ENCODE measurements around the gene PEAK1.
"Not testable (repeated sequence)": the region's sequence is repeated elsewhere in the genome, so short reads cannot be mapped to it uniquely, and the experiment has no call there.

Gene PEAK1

DNA sequence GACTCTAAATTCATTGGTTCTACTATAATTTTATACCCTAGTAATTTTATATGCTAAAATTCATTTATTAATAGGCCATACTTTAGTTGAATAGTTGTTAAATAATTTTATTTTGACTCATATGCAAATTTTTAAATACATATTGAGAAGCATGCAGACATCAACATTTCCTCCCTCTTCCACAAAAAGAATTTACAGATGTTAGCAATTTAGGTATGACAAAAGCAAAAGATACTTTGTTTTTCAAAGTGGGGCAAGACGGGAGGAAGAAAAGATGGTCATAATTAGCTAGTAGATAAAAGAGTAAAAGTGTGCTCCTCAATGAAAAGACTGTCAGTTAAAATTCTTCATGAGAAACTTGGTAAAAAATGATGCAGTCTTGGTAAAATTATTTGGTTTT, 200.1 kb downstream of the PEAK1 start:
- no peak for DNase-seq

DNA sequence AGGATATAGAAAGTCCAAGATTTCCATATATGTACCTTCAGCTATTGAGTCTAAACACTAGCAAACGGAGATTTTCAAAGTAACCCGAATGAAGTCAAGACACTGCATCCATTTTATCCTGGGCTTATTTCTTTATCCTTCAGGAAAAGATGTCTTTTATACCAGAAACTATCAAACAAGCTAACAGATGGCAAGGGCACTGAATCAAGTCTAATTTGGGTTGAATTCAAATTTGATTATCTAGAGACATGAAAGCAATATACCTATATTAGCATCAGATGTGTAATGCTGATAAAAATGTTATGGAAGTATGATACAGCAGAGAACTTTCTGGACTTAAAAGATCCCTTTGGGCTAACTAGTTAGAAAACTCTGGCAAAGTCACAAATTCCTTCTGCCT, 210.7 kb downstream of the PEAK1 start:
- no peak for DNase-seq

DNA sequence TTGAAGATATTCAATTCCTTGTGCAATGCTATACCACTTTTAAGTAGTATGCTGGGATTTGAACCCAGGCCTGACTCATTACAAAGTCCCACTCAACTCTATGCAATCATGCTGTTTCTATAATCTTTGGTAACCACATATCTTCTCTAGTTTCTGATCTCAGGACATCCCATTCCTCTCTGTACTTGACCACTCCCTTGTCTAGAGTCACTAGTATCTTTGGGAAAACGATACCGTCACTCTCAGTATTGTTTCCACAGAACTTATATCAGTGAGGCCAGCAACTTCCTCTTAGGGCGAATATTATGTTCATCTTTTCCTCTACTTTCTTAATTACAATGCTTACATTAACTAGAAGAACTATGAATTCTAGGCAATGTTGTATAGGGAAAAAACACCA, 211.7 kb downstream of the PEAK1 start:
- DNase-seq, result no peak

DNA sequence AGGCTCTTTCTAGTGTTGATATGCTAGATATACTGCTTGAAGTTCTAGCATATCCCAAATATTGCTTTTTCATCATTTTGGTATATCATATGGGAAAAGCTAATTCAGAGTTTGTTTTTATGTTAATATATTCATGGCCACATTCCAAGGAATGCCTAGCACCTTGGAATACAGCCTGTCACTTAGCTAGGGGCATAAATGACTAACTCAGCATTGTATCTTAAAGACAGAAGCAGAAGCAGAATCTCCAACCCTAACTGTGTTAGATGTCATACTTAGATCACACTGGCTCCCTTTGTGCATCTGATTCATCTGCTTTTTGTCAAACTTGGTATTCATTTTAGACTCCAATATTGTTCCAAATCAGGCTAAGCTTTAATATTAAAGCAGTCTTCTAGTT, 218.2 kb downstream of the PEAK1 start:
- DNase-seq, result no peak

DNA sequence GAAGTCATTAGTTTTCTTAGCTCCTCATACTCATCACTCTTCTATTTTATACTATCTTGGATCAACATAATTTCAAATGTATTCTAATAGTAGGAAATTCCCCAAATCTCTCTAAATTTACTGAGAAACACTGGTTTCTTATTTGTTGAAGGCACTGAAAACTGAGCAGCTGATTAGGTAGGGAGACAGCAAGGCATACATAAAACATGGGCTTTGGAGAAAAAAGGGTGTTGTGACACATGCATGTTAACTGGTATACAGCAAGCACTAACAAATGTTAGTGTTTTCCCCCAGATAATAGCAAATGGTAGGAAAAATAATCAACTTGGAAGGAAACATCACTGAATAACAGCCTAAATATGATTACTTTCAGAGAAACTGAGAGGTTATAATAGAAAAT, 223.5 kb downstream of the PEAK1 start:
- no peak for DNase-seq

DNA sequence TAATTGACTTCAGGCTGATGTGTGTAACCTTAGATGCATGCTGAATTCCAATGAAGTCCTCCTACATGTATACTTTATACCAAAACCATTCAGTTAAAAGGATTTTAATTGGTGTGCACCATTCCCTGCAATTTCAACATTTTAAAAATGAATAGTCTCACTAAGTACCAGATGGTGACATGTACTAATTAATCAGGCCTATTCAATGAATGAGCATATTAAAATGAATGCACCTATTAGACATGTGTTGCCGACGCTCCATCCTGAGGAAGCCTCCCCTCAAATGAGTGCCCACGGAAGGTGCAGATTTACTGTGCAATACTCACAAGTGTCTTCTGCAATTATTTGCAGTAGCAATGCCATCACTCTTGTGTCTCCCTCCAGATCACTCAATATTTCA, 224.3 kb downstream of the PEAK1 start:
- no peak for DNase-seq

DNA sequence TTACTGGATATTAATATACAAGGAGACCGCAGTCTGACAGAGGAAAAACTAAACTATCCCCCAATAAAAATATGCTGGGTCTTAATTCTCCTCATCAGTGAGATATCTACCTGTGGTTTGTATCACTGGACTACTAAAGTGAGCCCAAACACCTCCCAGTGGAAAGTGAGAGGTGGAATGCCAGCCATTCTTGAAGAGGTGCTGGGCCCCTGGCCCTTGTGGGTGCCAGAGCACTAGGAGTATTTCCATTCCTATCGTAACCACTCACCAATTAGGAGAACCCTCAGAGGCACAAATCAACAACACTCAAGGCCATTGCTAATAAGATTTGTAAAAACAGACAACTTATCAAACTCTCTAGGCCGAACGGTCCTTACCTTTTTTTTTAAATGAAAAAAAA, 227.5 kb downstream of the PEAK1 start:
- DNase-seq, result no peak

DNA sequence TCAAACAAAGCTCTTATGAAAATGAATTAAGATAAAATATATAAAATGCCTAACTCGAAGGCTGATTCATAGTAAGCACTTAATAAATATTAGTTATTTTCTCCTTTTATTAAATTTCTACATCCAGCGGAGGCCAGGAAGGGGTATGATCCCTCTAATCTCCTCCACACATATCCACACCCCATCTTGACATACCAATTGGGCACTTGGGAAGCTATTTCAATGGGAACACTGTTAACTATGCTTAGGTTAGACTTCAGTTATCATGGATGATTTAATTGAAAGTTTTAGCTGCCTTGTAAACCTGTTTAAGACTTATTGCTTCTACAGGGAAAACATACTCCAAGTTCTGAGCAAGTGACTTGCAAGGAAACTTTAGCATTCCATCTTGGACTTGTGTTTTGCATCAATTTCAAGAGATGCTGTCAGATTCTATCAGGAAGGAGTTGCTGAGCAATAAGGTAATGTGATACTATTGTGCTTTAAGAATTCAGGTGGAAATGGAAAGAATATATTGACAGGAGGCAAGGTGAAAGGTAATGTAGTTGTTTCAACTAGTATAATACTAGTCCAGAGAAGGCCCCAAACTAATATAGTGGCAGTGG, 228.6 kb downstream of the PEAK1 start:
- no peak for DNase-seq

DNA sequence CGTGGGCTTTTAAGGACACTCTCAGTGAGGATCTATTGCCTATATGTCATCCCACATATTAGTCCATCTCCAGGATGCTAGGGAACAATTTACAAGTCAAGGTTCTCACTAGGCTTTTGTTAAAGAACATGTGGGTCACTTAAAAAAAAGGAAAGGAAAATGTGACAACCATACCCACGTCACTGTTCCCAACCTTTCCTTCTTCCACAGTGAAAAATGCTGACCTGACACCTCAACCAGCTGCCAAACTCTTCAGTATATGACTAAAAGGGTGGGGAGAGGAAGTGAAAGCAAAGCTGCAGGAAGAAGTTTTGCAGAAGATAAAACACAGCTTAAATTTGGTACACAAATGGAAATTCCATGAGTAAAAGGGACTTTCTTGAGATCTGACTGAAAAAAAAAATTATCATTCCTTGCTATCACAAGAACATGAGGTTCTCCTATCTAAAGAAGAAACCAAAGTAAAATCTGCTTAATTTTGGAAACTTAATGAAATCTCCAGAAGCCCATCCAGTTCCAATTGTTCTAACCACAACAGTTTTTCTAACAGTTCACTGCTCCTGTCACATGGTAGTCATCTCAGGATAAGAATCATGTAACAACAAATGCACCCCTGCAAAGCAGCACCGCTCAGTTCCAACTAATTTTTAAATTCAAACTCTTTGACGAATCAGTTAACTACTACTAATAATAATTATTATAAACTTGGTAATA, 232.0 kb downstream of the PEAK1 start:
- DNase-seq, result no peak

DNA sequence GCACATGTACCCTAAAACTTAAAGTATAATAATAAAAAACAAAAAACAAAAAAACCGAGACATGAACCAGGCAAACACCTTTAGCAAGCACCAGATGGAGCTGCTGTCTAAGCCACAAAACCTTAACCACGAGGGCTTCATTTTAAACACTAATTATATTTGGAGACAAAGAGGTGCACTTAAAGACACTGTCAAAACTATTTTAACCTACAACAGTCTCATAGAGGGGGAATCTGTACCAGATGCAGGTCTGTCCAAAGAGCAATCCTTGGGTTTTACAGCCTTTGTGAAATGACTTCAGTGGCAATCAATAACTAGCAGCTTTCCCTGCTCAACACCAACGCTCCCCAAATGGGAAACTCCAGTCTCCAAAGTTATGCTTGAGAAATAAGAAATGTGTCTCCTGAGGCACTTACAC, 233.3 kb downstream of the PEAK1 start:
- DNase-seq, result no peak

DNA sequence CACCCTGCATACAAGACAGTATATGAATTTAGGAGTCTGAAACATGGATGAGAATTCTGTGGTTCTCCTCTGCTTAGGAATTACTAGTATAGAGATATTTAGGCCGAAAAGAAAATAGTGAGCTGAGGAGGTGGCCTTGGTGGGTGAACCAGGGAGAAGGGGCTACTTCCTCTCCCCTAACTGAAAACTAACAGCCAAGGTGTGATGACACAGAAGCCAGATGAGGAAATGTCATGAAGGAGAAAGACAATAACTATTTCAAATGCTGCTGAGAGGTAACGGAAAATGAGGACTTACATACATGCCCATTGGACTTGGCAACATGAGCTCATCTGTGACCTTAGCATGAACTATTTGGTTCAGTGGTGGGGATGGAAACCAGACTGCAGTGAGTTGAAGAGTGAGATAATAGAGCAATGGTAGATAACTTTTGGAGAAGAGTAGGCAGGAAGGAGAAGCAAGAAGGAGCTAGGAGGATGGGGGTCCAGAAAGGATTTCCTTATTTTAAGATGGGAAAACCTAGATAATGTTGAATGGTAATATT, 234.6 kb downstream of the PEAK1 start:
- DNase-seq, result no peak

DNA sequence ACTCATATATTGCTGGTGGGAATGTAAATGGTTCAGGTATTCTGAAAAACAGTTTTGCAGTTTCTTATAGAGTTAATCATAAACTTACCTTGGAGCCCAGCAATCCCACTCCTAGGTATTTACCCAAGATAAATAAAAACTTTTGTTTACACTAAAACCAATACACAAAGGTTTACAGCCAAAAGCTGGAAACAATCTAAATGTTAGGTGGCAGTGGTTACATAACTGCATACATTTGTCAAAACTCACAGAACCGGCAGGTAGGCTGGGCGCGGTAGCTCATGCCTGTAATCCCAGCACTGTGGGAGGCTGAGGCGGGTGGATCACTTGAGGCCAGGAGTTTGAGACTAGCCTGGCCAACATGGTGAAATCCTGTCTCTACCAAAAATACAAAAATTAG, 235.6 kb downstream of the PEAK1 start:
- not testable (repeated sequence) for DNase-seq

DNA sequence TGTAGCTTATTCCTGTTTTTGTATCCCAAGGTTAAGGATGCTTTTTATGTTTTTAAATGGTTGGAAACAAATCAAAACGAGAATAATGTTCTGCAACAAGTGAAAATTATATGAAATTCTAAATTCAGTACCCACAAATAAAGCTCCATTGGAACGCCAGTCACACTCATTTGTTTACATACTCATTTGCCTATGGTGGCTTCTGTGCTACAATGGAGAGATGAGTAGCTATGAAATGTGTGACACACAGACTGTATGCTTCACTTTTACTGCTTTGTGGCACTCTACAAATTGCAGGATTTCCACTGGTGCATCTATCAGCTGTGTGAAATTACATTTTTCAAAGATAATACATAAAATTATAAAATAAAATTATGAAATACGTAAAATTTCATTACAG, 236.8 kb downstream of the PEAK1 start:
- no peak for DNase-seq

DNA sequence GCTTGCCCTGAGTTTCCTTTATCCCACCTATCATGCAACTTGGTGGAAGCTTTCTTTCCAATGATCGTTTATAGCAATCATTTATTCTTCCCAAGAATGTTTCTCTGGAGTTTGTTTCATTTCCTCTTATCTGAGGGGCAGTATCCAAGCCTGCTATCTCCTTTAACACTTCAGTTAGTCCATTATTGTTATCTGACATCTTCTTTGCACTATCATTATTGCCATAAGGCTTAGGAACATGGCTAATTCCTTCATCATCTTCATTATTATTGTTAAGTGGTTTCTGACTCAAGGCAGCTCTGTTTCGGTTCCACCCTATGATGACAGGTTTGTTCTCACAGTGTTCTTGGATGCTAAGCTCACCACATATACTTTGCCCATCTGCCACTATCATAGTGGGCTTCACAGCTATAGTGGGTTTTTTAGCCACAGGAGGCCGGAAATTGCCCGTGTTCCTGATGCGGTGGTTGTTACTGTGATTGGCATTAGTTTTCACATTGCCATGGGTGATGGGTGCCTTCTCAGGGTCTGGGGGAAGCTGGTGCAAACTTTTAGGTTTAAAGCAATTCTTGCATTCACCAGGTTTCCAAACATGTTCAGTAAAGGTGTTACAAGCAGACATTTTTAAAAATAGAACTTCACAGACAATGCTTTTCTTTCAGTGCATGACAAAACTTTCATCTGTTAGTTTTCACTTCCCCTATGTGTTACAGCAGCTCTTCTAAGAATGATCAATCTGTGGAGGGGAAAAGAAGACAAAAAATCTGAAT, 238.4 kb downstream of the PEAK1 start:
- no peak for DNase-seq

DNA sequence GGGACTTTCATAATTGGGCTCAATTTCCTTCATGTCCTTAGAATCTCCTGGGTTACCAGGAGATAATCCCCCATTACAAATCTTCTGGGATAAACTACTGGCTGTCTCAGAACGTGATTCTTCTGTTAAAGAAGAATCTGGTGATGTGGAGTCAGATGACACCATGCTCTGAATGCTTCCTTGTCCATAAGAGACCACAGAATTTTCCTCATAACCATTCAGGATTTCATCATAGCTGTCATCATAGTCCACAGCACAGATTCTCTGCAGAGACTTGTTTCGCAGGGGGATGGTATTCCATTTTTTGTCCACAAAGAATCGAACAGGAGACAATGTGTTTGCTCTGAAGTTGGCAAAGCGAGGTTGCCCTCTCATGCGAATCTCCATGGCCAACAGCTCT, 239.1 kb downstream of the PEAK1 start:
- DNase-seq, result no peak

DNA sequence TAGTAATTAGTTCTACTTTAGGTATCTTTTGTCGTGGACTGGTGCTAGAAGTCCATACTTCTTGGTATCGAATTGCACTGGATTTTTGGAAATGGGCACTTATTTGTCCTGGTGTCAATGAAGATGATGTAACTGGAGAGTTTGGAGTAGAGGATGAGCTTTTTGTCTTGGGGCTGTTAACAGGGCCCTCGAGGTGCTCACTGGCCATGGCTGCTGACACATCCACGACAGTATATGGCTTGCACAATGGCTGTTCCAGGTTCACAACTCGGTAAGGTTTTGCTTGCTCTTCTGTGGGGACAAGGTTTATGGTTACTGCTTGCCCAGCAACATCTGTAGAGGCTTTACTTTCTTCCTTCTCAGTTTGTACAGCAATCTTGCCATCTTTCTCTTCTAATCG, 239.6 kb downstream of the PEAK1 start:
- DNase-seq, result no peak

DNA sequence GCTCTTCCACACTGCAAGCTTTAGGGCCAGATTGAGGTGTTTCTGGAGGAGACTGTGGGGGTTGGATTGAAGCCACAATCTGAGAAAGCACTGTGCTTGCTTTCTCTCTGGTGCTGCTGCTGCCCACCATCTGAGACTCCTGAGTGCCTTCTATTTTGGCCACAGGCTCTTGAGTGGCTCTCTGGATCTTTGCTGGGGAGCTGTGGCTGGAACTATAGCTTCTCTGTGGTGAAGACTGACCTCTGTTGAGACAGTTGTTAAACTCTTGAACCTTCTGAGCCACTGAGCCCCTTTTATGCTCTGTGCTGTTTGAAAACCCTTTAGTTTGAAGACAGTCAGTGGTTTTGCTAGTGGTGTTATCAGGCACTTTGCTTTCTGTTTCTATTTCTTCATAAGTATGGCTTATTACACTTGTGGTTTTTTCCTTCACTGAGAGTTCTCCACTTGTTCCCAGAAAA, 240.3 kb downstream of the PEAK1 start:
- DNase-seq, result no peak

DNA sequence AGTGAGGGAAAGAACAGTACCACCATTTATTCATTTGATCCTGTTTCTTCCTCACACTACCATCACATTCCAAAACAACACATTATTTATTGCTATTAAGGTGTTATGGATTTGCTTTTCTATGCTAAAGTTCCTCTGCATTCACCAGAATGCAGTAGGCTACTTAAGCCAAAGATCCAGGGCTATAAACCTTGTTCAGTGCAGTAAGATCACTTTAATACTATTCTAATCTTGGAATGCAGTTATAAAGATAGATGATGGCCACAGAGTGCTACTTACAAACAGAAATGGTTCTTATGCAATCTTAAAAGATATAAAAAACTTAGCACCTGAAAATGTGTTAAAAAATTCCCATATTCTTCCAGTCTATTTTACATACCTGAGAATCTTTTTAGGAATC, 241.5 kb downstream of the PEAK1 start:
- no peak for DNase-seq

DNA sequence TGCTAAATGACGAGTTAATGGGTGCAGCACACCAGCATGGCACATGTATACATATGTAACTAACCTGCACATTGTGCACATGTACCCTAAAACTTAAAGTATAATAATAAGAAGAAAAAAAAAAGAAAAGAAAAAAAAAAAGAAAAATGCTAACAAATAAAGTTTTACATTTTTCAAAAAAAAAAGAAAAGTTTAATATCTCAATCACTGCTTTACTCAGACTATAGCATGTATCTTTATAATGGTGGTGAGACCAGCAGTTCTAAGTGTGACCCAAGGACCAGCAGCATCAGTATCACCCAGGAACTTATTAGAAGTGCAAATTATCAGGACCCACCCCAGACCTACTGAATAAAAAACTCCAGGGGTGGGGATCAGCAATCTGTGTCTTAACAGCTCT, 243.8 kb downstream of the PEAK1 start:
- not testable (repeated sequence) for DNase-seq

DNA sequence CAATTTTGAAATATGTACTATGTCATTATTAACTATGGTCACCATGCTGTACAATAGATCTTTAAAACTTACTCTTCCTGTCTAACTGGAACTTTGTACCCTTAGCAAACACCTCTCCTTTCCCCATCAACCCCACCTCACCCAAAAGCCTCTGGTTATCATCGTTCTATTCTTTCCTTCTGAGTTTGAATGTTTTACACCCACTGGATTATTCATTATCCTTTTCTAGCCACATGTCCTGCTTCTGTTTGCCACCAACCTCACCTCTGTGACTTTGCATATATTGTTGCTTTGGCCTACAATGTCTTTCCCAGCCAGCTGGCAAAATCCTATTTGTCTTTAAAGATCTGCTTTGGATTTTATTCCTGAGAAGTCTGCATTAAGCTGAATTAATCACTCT, 246.4 kb downstream of the PEAK1 start:
- DNase-seq, result no peak

DNA sequence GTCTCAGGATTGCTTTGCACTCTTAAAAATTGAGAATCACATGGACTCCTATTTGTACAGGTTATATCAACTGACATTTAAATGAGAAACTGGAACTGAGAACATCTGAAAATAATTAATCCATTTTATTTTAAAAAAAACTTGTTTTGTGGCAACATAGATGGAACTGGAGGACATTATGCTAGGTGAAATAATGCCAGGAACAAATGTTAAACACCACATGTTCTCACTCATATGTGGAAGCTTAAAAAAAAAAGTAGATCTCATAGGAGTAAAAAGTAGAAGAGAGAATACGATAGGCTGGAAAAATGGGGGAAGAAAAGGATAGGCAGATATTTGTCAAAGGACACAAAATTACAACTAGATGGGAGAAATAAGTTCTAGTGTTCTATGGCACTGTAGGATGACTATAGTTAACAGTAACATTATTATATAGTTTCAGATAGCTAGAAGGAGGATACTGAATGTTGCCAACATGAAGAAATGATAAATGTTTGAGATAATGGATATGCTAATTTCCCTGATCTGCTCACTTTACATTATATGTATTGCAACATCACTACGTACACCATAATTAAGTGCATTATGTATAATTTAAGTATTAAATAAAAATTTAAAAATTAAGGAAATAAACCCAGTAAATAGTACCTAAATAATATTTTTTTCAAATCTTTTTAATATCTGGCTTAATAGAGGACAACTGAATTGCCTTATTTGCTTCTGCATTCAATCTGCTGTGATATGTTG, 248.5 kb downstream of the PEAK1 start:
- DNase-seq, result no peak

DNA sequence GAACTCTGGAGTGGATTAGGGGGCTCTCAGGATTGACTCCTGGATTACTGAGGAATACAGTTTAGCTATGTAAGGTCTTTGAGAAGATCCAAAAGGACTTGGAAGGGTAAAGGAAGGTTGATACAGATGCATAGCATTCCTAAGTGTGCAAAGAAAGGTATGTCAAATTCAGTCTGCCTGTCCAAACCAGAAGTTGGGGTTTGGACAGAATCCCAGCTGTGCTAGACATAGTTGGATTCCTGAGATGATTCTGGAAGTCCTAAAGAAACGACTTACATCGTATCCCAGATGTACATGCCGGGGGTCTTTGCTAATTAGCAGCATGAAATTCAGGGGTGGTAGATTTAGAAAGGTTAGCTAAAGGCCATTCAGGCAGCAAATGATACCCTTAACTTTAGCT, 251.3 kb downstream of the PEAK1 start:
- no peak for DNase-seq

DNA sequence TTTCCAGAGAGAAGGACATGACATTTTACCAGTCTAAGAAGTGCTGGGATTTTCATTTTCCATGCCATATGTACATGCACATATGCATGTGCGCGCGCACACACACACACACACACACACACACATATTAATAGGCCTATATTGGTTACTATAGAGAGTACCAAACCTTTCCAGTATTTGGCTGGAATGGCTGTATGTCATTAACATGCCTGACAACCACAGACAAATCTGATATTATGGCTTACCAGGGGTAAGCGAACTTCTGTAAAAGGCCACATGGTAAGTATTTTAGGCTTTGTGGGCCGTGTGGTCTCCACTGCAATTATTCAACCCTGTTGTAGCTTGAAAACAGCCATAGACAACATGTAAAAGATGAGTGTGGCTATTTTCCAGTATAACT, 251.8 kb downstream of the PEAK1 start:
- DNase-seq, result no peak
